HG02981 (cell line): ENCODE results near the gene PRELID2.
"Not testable (repeated sequence)": the region's sequence is repeated elsewhere in the genome, so short reads cannot be mapped to it uniquely, and the experiment has no call there.

ENCODE experiments used
- ATAC-seq: cut with Tn5 transposase; IDR thresholded peaks from one replicate; pipeline ENCODE4 v1.9.1; 2021; ENCODE audit warnings: mild to moderate bottlenecking, moderate library complexity; ENCODE audit not compliant: unreplicated experiment

Gene PRELID2

DNA sequence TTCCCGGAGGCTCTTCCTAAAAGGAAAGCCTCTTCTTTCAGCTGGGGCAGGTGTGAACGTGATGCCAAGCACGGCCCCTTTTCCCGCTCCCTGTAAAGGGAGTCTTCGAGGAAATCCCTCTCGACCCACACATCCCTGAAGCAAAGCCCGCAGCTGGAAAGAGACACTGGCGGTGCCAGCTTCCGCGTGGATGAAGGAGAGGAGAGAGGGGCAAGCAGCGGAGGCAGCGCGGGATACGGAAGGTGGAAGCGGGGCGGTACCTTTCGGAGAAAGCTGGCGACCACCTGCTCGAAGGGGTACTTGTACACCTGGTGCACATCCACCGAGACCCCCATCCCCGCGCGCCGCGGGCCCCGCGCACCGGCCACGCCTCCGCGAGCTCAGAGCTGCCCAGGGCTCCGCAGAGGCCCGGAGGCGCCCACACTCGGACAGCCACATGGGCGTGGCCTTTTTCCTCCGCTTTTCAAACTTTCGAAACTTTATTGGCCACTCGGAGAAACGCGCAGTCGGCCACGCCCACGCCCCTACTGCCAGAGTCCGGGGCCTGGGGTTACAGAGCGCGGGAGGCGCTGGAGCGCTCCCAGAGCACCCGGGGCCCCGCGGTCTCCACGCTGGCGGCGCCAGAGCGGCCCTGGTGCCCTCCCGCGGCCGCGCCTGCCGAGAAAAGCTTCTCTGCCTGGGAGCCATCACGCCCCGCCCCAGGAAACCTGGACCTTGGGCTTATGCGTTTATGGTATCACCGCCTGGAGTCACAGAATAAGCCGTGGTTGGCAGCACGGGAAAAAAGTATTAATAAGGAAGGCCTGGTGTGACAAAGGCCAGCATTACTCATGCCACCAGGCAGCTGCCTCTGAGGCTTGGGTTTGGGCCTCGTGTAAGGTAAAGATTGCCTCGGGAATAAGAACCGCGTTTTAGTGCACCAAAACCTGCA lies at the start of gene PRELID2:
PRELID2 (minus strand) TSS at position 426 of the 931 bp plus-strand sequence; CDS start at position 335, 91 bp downstream.
- ATAC-seq = peak; percentile 74

DNA sequence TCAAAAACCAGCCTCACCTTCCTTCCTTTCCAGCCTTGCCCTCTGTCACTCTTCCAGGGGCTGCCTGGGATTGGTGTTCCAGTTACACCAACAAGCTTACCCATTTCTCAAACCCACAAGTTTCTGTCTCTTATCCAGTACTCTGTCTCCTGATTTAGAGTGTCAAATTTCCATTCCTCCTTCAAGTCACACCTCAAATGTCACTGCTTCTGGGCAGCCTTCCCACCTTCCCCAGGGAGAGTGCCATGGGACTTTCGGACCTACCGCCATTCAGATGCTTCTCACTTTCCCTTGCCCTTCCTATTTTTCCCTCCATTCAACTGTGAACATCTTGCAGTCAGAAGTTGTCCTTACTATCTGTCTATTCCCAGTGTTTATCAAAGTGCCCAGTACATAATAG lies 39.6 kb upstream of the PRELID2 start:
- no peak for ATAC-seq

DNA sequence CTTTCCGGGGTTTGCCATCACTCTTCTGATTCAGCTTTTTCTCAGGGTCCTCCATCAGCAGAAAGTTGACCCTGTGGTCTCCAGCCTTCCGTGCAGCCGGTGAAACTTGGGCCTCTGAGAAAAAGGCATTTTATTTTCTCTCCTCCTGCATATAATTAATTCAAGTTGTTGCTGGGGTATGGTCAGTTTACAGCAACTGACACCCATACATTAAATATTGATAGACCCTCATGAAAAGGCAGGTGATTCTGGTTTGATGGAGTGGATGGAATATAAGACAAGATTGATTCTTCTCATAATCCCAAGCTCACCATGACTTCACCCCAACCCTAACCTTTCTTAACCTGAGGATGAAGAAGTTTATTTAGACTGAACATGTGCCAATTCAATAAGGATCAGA lies 37.8 kb upstream of the PRELID2 start, which contains the start of gene GRXCR2:
GRXCR2 (minus strand) TSS at position 101 of the 400 bp plus-strand sequence; CDS start at position 55, 46 bp downstream.
- no peak for ATAC-seq

DNA sequence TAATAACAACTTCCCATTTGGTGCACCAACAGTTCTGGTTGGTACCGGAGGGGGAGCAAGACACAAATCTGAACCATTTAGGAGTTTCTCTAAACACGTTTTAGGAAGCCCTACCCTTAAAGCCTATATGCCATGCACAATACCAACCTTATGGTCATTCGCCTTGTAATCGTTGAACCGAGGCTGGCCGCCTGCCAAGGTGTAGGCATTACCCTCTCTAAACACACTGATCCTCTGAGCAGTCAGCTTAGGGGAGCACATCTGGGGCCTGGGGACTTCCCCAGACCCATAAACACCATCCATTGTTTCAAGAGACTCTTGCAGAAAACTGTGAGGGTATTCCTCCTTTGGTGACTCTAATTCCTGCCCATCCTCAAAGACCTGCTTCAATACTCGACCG lies 37.3 kb upstream of the PRELID2 start:
- no peak for ATAC-seq

DNA sequence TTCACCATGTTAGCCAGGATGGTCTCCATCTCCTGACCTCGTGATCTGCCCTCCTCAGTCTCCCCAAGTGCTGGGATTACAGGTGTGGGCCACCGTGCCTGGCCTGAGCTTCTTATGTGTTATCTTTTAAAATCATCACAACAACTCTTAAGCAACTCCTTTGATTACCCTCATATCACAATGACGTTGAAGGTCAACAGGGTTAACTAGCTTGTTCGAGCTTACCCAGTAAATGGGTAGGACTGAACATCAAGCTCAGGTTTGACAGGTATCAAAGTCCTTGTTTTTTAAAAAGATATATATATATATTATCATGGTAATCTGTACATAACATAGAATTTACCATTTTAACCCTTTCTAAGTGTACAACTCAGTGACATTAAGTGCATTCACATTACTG lies 34.6 kb upstream of the PRELID2 start:
- ATAC-seq = no peak

DNA sequence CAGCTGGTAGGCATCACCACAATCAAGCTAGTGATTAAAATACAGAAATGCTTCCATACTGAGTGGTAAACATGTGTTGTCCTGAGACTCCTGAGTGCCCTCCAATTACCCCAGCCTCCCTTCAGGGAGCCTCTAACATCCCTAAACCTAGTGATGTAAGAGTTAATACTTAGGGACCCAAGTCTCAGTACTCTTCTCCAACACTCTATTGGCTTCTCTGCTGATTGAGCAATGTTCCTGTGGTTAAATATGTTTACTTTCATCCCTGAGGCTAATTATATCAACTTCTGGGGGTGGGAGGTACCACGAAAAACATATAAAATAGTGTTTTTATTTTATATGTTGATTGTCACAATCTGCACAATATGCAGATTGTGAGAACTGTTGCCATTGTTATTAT lies 32.7 kb upstream of the PRELID2 start:
- ATAC-seq = no peak

DNA sequence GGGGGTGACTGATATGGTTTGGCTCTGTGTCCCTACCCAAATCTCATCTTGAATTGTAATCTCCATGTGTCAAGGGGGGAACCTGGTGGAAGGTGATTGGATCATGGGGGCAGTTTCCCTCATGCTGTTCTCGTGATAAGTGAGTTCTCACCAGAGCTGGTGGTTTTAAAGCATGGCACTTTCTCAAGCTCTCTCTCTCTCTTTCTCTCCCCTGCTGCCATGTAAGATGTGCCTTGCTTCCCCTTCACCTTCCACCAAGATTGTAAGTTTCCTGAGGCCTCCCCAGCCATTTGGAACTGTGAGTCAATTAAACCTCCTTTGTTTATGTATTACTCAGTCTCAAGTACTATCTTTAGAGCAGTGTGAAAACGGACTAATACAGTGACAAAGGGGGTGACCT lies 29.3 kb upstream of the PRELID2 start:
- not testable (repeated sequence) for ATAC-seq

DNA sequence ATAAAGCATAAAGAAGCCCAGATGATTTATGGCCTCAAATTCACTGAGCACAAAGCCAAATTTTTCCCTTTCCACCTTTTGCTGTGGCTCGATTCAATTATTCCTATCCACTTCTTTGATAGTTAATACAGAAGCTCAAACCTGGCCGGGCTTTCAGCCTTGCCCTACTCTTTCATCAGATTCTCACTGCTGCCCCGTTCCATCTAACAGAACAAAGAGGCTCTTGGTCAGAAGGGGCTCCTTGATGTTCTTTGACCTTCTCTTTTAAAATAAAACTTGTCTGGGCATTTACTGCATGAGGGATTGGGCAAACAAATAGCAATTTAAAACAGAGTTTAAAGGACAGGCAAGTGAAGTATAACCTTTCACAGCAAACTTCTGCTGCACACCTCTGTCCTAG lies 27.9 kb upstream of the PRELID2 start:
- no peak for ATAC-seq

DNA sequence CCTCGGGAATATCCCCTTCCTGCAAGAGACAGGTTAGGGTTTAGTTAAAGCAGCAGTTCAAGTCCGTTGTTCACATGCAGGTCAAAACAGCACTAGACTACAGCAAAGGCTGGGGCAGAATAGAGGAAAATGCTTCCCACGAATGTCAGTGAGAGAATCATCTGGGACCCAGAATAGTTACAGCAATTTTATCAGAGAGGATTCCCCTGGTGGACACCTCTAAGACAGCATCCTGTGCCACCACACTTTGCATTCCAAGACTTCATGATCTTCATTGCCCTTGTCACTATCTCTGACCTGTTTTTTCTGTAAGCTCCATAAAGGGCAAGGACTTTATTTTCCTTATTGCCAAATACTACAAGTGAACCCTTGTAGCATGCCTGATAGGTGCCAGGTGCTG lies 24.8 kb upstream of the PRELID2 start:
- no peak for ATAC-seq

DNA sequence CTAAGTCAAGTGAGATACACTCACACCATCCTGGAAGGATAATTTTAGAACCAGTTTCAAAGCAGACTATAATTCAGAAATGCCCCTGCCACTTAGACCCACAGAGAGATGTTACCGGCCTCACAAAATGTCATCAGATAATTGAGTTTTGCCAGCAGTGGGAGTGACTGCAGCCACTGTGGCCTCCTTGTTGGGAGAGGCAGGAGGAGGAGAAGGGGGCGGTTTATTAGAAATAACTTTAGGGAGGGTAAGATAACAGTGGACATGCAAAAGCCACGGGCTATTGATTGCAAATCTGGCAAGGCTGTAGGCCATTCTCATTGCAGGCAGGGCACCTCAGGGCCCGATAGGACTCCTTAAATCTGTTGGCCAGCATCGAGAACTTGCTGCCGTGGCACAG lies 24.3 kb upstream of the PRELID2 start:
- no peak for ATAC-seq

DNA sequence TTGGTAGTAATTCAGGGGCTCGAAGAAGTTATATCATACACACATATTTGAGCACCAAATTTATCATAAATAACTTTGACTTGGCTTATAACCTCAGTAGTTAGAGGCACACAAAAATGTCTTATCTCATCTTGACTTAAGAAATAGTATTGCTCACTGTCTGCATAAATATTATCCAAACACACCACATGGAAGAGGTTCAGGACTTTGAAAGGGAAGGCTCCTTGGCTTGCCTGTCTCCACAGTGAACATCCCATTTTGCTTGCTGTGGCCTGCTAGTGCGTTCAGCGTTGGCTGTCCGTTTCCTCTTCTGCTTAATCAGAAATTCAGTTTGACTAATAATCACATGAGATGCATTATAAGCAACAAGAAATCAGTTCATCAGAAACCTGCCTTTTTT lies 23.8 kb upstream of the PRELID2 start:
- ATAC-seq = no peak

DNA sequence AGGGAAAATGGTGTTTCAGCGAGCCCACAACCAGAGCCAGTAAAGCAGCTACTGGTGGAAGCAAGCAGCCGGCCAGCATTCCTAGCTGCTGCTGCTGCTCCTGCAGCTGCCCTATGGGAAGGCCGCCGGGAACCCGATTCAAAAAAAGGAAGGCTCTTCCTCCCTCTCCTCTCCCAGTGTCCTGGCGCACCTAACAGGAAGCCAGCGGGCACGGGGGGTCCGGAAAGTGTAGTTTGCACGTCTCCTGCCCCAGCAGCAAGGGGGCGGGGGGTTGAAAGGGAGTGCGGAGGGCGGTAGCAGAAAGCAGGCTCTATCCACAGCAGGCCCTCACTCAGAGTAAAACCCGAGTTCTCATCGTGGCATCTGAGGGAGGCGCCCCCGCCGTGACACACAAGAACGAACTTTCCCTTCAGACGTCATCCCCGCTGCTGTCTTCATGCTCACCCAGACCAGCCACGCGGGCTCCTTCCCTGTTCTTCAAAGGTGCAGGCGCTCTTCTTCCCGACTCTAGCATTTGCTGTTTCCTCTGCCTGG lies 21.2 kb upstream of the PRELID2 start:
- ATAC-seq = peak; percentile 51

DNA sequence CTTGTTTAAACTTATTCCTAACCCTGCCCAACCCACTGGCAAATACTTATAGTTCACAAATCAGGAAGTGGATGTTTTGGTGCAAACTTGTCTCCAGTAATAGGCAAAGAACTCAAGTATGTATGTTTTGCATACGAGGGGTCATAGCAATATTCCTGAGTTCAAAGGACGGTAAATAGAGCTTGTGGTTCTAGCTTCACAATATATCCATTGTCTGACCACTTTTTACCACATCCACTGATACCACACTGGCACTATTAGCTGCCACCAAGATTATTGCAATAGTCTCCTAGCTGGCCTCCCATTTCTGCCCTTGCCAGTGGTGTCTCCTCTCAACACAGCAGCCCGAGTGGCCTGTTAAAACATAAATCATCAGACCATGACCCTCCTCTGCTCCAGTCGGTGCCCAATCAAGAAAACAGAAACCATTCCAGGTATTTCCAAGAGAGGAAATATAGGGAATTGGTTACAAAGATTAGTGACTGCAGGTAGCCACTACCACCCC lies 20.7 kb upstream of the PRELID2 start:
- no peak for ATAC-seq

DNA sequence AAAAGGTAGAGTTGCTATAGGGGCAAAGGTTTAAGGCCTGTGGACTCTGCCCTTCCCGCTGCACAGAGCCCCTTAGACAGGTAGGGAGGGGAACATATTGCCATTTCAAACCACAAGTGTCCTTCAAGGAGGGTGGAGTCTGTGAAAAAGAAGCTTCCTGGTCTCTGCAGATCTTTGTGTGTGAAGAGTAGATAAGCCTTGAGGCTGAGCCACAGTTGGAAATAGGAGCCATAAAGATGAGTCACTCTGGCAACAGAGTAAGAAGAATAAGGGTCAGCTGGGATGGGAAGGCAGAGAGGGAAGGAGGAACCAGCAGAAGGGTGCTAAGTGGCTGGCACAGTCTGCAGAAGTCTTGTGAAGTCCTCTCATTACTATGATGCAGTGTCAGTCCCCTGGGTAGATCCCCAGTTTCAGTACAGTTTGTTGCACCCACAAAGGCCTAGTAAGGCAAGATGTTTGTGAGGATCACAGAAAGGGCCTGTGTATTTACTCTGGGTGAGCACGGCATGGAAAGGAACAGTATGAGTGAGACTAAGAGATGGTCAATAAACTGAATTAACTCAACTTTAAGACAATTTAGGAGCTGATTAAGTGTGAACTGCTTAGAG lies 19.6 kb upstream of the PRELID2 start:
- no peak for ATAC-seq

DNA sequence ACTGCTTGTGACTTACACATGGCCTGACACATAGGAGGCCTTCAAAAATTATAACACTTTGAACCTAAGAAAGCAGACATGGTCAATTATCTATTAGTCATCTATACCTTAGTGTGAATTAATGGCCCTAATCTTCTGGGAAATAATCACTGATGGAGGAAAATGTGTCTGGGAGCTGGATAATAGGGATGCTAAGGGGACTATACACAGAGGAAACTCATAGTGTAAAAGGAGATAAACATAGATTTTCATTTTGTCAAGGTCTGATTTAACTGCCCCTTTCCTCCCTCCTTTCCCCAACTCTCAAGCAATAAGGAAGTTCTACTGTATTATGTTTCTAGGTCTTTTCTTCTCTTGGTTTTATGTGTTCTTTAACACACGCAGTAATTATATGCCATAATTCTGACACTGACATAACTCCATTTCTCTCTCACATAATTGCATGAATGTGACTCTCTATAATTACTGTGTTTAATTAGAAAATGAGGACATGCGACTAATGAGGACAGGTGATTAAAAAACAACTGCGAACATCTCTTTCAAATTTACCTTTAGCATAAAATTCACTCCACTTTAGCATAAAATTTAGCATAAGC lies 18.7 kb upstream of the PRELID2 start:
- no peak for ATAC-seq

DNA sequence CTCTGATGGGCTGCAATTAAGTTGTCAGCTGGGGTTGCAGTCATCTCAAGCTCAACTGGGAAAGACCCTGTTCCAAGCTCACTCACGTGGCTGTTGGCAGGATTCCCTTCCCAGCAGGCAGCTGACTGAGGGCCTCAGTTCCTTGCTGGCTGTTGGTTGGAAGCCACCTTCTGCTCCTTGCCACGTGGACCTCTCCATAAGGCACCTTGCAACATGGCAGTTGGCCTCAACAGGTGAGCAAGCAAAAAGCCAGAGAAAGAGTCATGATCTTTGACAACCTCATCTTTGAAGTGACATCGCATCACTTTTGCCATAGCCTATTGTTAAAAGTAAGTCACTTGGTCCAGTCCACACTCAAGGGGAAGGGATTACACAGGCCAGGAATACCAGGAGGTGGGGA lies 17.8 kb upstream of the PRELID2 start:
- no peak for ATAC-seq

DNA sequence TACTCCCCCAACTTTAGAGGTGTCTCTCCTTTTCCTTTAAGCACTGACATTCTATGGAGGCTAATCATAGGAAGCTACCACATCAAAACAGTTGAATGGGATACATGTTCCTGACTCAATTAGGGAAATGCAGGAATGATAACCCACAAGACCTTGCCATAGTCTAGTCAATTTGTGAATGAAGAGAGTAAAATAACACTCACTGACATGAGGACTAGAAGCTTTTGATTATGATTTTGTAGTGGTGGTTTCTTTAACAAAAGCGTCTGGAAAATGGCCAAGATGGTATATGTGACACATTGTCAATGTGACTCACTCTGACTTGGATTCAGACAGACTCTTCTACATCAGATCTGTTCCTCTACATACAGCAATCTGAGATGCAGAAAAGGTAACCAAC lies 13.7 kb upstream of the PRELID2 start:
- no peak for ATAC-seq

DNA sequence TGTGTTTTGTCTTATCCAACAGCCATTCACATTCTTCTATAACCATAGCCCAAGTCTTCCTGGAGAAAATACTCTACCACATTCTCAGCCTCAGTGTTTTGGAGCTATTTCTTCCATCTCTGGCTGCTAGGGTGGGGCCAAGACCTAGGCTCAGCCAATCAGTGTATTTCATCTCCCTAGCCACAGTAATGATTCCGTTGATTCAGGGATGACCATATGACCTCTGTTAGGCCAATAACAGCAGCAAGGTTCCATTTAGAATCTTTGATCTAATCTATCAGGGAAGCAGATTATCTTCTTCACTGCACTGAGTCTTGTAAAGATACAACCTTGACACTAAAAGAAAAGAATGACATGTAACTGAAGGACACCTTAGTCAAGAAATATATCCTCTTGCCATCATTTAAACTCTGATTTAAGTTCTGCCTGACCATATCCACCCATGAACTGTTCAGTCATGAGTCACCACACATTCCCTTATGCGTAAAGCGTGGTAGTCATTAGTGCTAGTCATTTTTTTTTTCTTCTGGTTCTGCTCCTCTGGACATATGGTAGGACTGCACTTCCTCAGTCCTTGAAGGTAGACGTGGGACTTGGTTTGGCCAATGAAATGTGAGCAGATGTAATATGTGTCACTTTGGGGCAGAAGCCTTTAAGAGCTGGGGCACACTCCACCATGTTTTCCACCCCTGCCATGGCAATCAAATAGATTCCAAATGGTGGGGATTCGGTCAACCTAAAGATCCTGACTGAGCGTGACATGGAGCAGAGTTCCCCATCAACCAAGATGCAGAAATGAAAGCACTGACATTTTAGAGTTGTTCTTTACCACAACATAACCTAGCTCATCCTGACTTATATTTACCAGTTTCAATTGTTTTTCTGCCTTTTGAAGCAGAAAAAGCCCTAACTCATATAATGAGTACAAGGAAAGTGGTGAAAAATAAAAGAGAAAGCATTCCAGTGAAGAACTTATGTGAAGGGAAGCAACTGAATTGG lies 12.7 kb upstream of the PRELID2 start:
- no peak for ATAC-seq

DNA sequence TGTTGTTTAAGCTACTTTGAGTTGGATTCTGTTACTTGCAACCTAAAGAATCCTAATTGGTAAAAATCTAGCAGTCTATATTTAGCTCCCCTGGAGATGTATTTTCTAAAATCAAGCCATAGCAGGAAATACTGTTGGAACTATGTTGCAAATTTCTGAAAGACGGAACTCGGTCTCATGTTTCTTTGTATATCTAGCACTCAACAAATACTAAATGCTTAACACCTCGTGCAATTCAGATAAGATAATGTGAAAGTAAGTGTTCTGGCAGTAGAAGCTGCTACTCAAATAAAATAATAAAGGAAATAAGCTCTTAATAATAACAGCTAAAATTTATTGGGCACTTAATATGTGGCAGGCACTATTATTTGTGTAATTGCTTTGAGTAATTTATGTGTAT lies 10.9 kb upstream of the PRELID2 start:
- no peak for ATAC-seq

DNA sequence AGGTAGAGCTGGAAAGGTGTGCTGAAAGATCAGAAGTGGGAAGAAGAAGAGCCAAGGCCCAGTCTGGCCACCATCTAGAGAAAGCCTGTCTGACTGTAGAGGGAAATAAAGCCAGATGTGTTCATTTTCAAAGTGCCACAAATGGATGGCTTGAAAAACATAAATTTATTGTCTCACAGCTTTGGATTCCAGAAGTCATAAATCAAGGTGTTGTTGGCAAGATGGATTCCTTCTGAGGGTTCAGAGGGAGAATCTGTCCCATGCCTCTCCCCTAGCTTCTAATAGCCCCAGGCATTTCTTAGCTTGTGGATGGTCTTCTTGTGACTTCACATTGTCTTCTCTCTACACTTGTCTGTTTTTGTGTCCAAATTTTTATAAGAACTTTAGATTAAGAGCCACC lies 6.2 kb upstream of the PRELID2 start:
- no peak for ATAC-seq
